Uterus (tissue), 2 donors: ENCODE data around the gene PROZ.

ENCODE experiments used
- CTCF ChIP-seq, 4 experiments: fragments of 200-600 bp in 2 of 4; fragments of 450-650 bp in 2 of 4; sonication (generic) in 2 of 4; IDR thresholded peaks; one replicate each; pipeline ENCODE4 v1.5.1; 2016 to 2019; ENCODE audit warnings: antibody characterized with exemption in 4 of 4, mild to moderate bottlenecking in 2 of 4, moderate library complexity in 1 of 4
- POLR2A ChIP-seq, 2 donors: fragments of 450-650 bp; IDR thresholded peaks; one replicate each; pipeline ENCODE4 v1.6.1; 2016; ENCODE audit warnings: antibody characterized with exemption in 2 of 2, mild to moderate bottlenecking in 1 of 2, moderate library complexity in 1 of 2

GRCh38 chr13:113110852-113111315, 47.6 kb upstream of the PROZ start:
- TF ChIP-seq CTCF (IDR thresholded peaks at IDR 0.05) = no peak
- no peak for TF ChIP-seq POLR2A (IDR thresholded peaks at IDR 0.05)
